GM21423 (cell line): ENCODE results near the gene TRH.
"Not testable (repeated sequence)": the region's sequence is repeated elsewhere in the genome, so short reads cannot be mapped to it uniquely, and the experiment has no call there.

Experiments
- ATAC-seq: cut with Tn5 transposase; IDR thresholded peaks from one replicate; pipeline ENCODE4 v1.9.1; 2021; ENCODE audit warnings: mild to moderate bottlenecking, moderate library complexity; ENCODE audit not compliant: unreplicated experiment

The TRH gene

GRCh38 chr3:130002666-130003598 lies 28.4 kb downstream of the TRH start:
- not testable (repeated sequence) for ATAC-seq

- ATAC-seq = no peak
Measured at GRCh38 chr3:130010556-130010955, 36.0 kb downstream of the TRH start.

GRCh38 chr3:130012108-130012507 lies 37.6 kb downstream of the TRH start:
- not testable (repeated sequence) for ATAC-seq

- ATAC-seq = not testable (repeated sequence)
Measured at GRCh38 chr3:130013246-130013645, 38.7 kb downstream of the TRH start.

- no peak for ATAC-seq
Measured at GRCh38 chr3:130014526-130014925, 40.0 kb downstream of the TRH start.

GRCh38 chr3:130017661-130018060 lies 43.1 kb downstream of the TRH start:
- not testable (repeated sequence) for ATAC-seq

GRCh38 chr3:130026146-130026829 lies 51.8 kb downstream of the TRH start:
- not testable (repeated sequence) for ATAC-seq

GRCh38 chr3:130027437-130027836 lies 52.9 kb downstream of the TRH start:
- ATAC-seq = not testable (repeated sequence)
